H9 (cell line): Measurements from ENCODE around the gene RUNDC1. TPM values are rescaled to one million over a fixed set of nuclear protein-coding genes. Genes with fewer than 3 reads are reported as not detected.

Experiments
- DNase-seq: peaks from one replicate; pipeline ENCODE4 v3.0.0-alpha.2; 2017
- H2AFZ ChIP-seq: one replicate; pipeline ENCODE4 v1.6.1; 2013; ENCODE audit warnings: mild to moderate bottlenecking, low read length, control low read depth, moderate library complexity
- H2AK5ac ChIP-seq: 2 replicates; pipeline ENCODE4 v1.6.1; 2013; ENCODE audit warnings: low read length, control low read depth, mixed read lengths; ENCODE audit not compliant: insufficient read length
- H2BK120ac ChIP-seq: one replicate; pipeline ENCODE4 v1.6.1; 2013; ENCODE audit warnings: low read depth, mild to moderate bottlenecking, low read length, control low read depth, inconsistent platforms; ENCODE audit not compliant: poor library complexity, severe bottlenecking
- H2BK12ac ChIP-seq: 2 replicates; pipeline ENCODE4 v1.6.1; 2013; ENCODE audit warnings: low read length, control low read depth, mixed read lengths, low read depth; ENCODE audit not compliant: insufficient read length
- H2BK15ac ChIP-seq: 2 replicates; pipeline ENCODE4 v1.6.1; 2013; ENCODE audit warnings: low read depth, low read length, control low read depth
- H2BK20ac ChIP-seq: one replicate; pipeline ENCODE4 v1.6.1; 2013; ENCODE audit warnings: low read depth, mild to moderate bottlenecking, low read length, control low read depth, inconsistent platforms; ENCODE audit not compliant: poor library complexity, severe bottlenecking
- H2BK5ac ChIP-seq: 2 replicates; pipeline ENCODE4 v1.6.1; 2013; ENCODE audit warnings: low read length, control low read depth, mixed read lengths; ENCODE audit not compliant: insufficient read length
- H3K14ac ChIP-seq: 2 replicates; pipeline ENCODE4 v1.6.1; 2013; ENCODE audit warnings: low read length, control low read depth; ENCODE audit not compliant: insufficient read depth
- H3K18ac ChIP-seq: 2 replicates; pipeline ENCODE4 v1.6.1; 2013; ENCODE audit warnings: low read depth, mild to moderate bottlenecking, mixed read lengths, low read length, control low read depth; ENCODE audit not compliant: insufficient read length
- H3K23ac ChIP-seq: 2 replicates; pipeline ENCODE4 v1.6.1; 2013; ENCODE audit warnings: low read length, control low read depth, mixed read lengths, low read depth; ENCODE audit not compliant: insufficient read length
- H3K23me2 ChIP-seq: 2 replicates; pipeline ENCODE4 v1.6.1; 2013; ENCODE audit warnings: low read depth, mild to moderate bottlenecking, mixed read lengths, low read length, control low read depth; ENCODE audit not compliant: insufficient read length, poor library complexity, severe bottlenecking
- H3K27ac ChIP-seq: 2 replicates; pipeline ENCODE4 v1.5.1; 2013; ENCODE audit warnings: low read length, control low read depth, mixed read lengths, low read depth; ENCODE audit not compliant: insufficient read length
- H3K27me3 ChIP-seq: 2 replicates; pipeline ENCODE4 v1.6.1; 2013; ENCODE audit warnings: low read length, control low read depth, inconsistent platforms; ENCODE audit not compliant: insufficient read depth
- H3K4ac ChIP-seq: 2 replicates; pipeline ENCODE4 v1.6.1; 2013; ENCODE audit warnings: low read depth, mild to moderate bottlenecking, control low read depth, inconsistent platforms, low read length, moderate library complexity
- H3K4me1 ChIP-seq: 2 replicates; pipeline ENCODE4 v1.6.1; 2013; ENCODE audit warnings: low read length, control low read depth, inconsistent platforms; ENCODE audit not compliant: insufficient read depth
- H3K4me2 ChIP-seq: 2 replicates; pipeline ENCODE4 v1.6.1; 2013; ENCODE audit warnings: low read length, control low read depth, mixed read lengths; ENCODE audit not compliant: insufficient read length, insufficient read depth
- H3K56ac ChIP-seq: 2 replicates; pipeline ENCODE4 v1.6.1; 2013; ENCODE audit warnings: low read depth, mild to moderate bottlenecking, mixed read lengths, low read length, control low read depth; ENCODE audit not compliant: insufficient read length
- H3K79me1 ChIP-seq: 2 replicates; pipeline ENCODE4 v1.6.1; 2013; ENCODE audit warnings: low read depth, mild to moderate bottlenecking, moderate library complexity, low read length, control low read depth, inconsistent platforms; ENCODE audit not compliant: insufficient read depth, poor library complexity, severe bottlenecking
- H3K79me2 ChIP-seq: 2 replicates; pipeline ENCODE4 v1.6.1; 2013; ENCODE audit warnings: low read length, control low read depth, inconsistent platforms; ENCODE audit not compliant: insufficient read depth
- H3K9ac ChIP-seq: 2 replicates; pipeline ENCODE4 v1.6.1; 2013; ENCODE audit warnings: low read length, control low read depth, mixed read lengths; ENCODE audit not compliant: insufficient read length; ENCODE audit errors: extremely low read depth
- H3K9me3 ChIP-seq: one replicate; pipeline ENCODE4 v1.6.1; 2013; ENCODE audit warnings: low read depth, low read length, inconsistent platforms; ENCODE audit not compliant: control insufficient read depth
- H3T11ph ChIP-seq: one replicate; pipeline ENCODE4 v1.6.1; 2013; ENCODE audit warnings: mild to moderate bottlenecking, low read length, control low read depth, inconsistent platforms
- H4K20me1 ChIP-seq: one replicate; pipeline ENCODE4 v1.6.1; 2013; ENCODE audit not compliant: control insufficient read depth, insufficient read length, insufficient read depth
- H4K5ac ChIP-seq: 2 replicates; pipeline ENCODE4 v1.6.1; 2013; ENCODE audit warnings: low read depth, mild to moderate bottlenecking, mixed read lengths, low read length, control low read depth; ENCODE audit not compliant: insufficient read length
- H4K8ac ChIP-seq: replicated peaks from 2 replicates; pipeline ENCODE4 v1.6.1; 2013; ENCODE audit warnings: low read length, control low read depth, mixed read lengths, low read depth; ENCODE audit not compliant: insufficient read length
- H4K91ac ChIP-seq: 2 replicates; pipeline ENCODE4 v1.6.1; 2013; ENCODE audit warnings: low read depth, mild to moderate bottlenecking, moderate library complexity, mixed read lengths, low read length, control low read depth; ENCODE audit not compliant: insufficient read length
- H3K27ac Mint-ChIP-seq, 3 experiments: 2 replicates in 2 of 3; 3 replicates in 1 of 3; pipeline ENCODE4 v1.8.0; 2020 to 2021; ENCODE audit warnings: mixed read lengths in 3 of 3, mild to moderate bottlenecking in 1 of 3, moderate library complexity in 1 of 3
- H3K27me3 Mint-ChIP-seq: 2 replicates; pipeline ENCODE4 v1.8.0; 2021; ENCODE audit warnings: low read depth, mild to moderate bottlenecking, moderate library complexity, mixed read lengths
- H3K36me3 Mint-ChIP-seq, 3 experiments: 2 replicates in 2 of 3; 3 replicates in 1 of 3; pipeline ENCODE4 v1.8.0; 2020 to 2021; ENCODE audit warnings: low read depth in 3 of 3, mixed read lengths in 3 of 3; ENCODE audit not compliant: insufficient read depth in 1 of 3
- H3K4me1 Mint-ChIP-seq, 2 experiments: 2 replicates each; pipeline ENCODE4 v1.8.0; 2020; ENCODE audit warnings: mixed read lengths in 2 of 2
- H3K4me3 Mint-ChIP-seq, 2 experiments: 2 replicates in 1 of 2; 3 replicates in 1 of 2; pipeline ENCODE4 v1.8.0; 2020 to 2021; ENCODE audit warnings: mild to moderate bottlenecking in 2 of 2, mixed read lengths in 2 of 2, moderate library complexity in 1 of 2
- H3K9me3 Mint-ChIP-seq, 2 experiments: 2 replicates in 1 of 2; 3 replicates in 1 of 2; pipeline ENCODE4 v1.8.0; 2020; ENCODE audit warnings: mild to moderate bottlenecking in 2 of 2, mixed read lengths in 2 of 2, moderate library complexity in 1 of 2
- CTCF ChIP-seq: fragments of 200-600 bp; sonication (generic); conservative IDR thresholded peaks from 3 replicates; pipeline ENCODE4 v1.8.0; 2021; ENCODE audit warnings: antibody characterized with exemption, mild to moderate bottlenecking
- WGBS: extraction: QIAGEN DNeasy Blood & Tissue Kit; methylation state at CpG from one replicate; pipeline ENCODE4 v1.1.7; 2013; ENCODE audit warnings: missing lambda C conversion rate, low lambda C conversion rate, mixed read lengths; ENCODE audit not compliant: insufficient read length; ENCODE audit errors: extremely low coverage; 5-methylcytosine and 5-hydroxymethylcytosine counted together
- total RNA-seq: library from RNA; stranded (reverse); gene quantifications from 2 replicates; pipeline ENCODE4 v1.2.1, GENCODE V29; 2021

RUNDC1 gene
- total RNA-seq, 1 experiment from 2014 or later = 18.8 TPM

GRCh38 chr17:43028221-43028861 is 48.0 kb downstream of the RUNDC1 start:
- Histone ChIP-seq H3T11ph (no peak overlapping the region), H3K27ac (no peak overlapping the region), H3K79me1 (no peaks in the 10 kb centered on the region), H3K27me3 (no peaks in the 10 kb centered on the region), H3K4ac (no peak overlapping the region), H3K23ac (no peak overlapping the region), H4K8ac (no peak overlapping the region), H2BK20ac (no peak overlapping the region), H2AK5ac (no peak overlapping the region), H2BK5ac (no peak overlapping the region), H2BK15ac (no peak overlapping the region), H3K14ac (no peak overlapping the region), H2AFZ (no peak overlapping the region), H3K79me2 (no peaks in the 10 kb centered on the region), H3K4me2 (no peak overlapping the region), H4K91ac (no peak overlapping the region), H3K56ac (no peak overlapping the region), H3K18ac (no peak overlapping the region), H3K4me1 (peaks cover 10% of the 10 kb centered on the region; the same call in 1 of the 2 replicates), H2BK120ac (no peak overlapping the region), H4K20me1 (no peaks in the 10 kb centered on the region), H2BK12ac (no peak overlapping the region), H3K23me2 (peaks cover 12% of the 10 kb centered on the region), H3K9ac (no peak overlapping the region), H3K9me3 (no peaks in the 10 kb centered on the region), H4K5ac (no peak overlapping the region)
- H3K36me3 Mint-ChIP-seq = peaks cover 10 to 30% (median 25%) of the 10 kb centered on the region in 3 experiments; a peak in 6 of 7 replicates
- no peak for DNase-seq
- peak overlapping the region; percentile 50 to 67; a peak in 4 of 5 replicates for H3K4me3 Mint-ChIP-seq
- no peaks in the 10 kb centered on the region for H3K9me3 Mint-ChIP-seq
- TF ChIP-seq CTCF = no peak
- H3K27me3 Mint-ChIP-seq = no peaks in the 10 kb centered on the region
- H3K4me1 Mint-ChIP-seq = peaks cover 48 to 60% of the 10 kb centered on the region in 2 experiments
- H3K27ac Mint-ChIP-seq = peak overlapping the region; percentile 76 to 90 (median 85)
- no CpG with 5 or more reads among the region's 17 CpGs for WGBS
